Fibroblast of villous mesenchyme (primary cell): ENCODE data around the gene UBE2G2. TPM values are rescaled to one million over a fixed set of nuclear protein-coding genes. Genes with fewer than 3 reads are reported as not detected.

Source experiments
- DNase-seq: peaks from one replicate; pipeline ENCODE4 v3.0.0-alpha.2; 2010; ENCODE audit warnings: low read depth
- H3K4me3 ChIP-seq: 2 replicates; pipeline ENCODE4 v1.5.1; 2011; ENCODE audit warnings: low read depth, mild to moderate bottlenecking, low read length
- total RNA-seq: library from RNA; depleted of rRNA; stranded (reverse); fragments of >200 nt; gene quantifications from 2 replicates; pipeline ENCODE4 v1.2.3, GENCODE V29; 2012
- TF ChIP-seq, protein P1 (sequence below): IDR thresholded peaks from 2 replicates; pipeline ENCODE4 v1.5.1; 2012; ENCODE audit warnings: low read depth, mild to moderate bottlenecking, low read length; ENCODE audit not compliant: insufficient read depth

The UBE2G2 gene
- total RNA-seq, 1 donor, result 88.5 TPM

GRCh38 chr21:44735821-44736220, 65.8 kb downstream of the UBE2G2 start:
- DNase-seq, result no peak
- no peak overlapping the region for H3K4me3 ChIP-seq
- TF ChIP-seq, protein P1, sequence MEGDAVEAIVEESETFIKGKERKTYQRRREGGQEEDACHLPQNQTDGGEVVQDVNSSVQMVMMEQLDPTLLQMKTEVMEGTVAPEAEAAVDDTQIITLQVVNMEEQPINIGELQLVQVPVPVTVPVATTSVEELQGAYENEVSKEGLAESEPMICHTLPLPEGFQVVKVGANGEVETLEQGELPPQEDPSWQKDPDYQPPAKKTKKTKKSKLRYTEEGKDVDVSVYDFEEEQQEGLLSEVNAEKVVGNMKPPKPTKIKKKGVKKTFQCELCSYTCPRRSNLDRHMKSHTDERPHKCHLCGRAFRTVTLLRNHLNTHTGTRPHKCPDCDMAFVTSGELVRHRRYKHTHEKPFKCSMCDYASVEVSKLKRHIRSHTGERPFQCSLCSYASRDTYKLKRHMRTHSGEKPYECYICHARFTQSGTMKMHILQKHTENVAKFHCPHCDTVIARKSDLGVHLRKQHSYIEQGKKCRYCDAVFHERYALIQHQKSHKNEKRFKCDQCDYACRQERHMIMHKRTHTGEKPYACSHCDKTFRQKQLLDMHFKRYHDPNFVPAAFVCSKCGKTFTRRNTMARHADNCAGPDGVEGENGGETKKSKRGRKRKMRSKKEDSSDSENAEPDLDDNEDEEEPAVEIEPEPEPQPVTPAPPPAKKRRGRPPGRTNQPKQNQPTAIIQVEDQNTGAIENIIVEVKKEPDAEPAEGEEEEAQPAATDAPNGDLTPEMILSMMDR, result no peak

GRCh38 chr21:44734841-44735240, 66.8 kb downstream of the UBE2G2 start:
- no peak overlapping the region for H3K4me3 ChIP-seq
- DNase-seq, result no peak
- TF ChIP-seq, protein P1, result no peak

- TF ChIP-seq, protein P1, result no peak
- no peak overlapping the region for H3K4me3 ChIP-seq
- DNase-seq, result no peak
Observed at GRCh38 chr21:44734026-44734745, 67.4 kb downstream of the UBE2G2 start.

- H3K4me3 ChIP-seq, result no peak overlapping the region
- TF ChIP-seq, protein P1, result no peak
- no peak for DNase-seq
Observed at GRCh38 chr21:44732956-44733355, 68.7 kb downstream of the UBE2G2 start.

DNA sequence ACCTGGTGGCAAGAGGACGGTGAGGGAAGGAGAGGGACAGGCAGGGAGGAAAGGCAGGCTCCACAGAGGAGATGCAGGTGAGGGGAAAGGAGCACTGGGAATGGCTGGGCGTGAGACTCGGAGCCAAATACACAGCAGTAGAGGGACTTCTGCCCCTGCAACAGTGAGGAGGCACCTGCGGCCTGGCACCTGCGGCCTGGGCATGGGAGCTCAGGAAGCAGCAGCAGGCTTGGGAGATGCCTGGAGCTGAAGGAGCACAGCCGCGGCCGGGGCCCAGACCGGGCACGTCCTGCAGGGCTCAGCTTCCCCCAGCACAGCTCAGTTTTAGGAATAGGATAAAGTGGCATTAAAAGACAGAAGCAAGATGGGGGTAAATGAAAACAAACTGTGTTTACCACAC, 69.4 kb downstream of the UBE2G2 start:
- no peak overlapping the region for H3K4me3 ChIP-seq
- TF ChIP-seq, protein P1, result no peak
- no peak for DNase-seq

DNA sequence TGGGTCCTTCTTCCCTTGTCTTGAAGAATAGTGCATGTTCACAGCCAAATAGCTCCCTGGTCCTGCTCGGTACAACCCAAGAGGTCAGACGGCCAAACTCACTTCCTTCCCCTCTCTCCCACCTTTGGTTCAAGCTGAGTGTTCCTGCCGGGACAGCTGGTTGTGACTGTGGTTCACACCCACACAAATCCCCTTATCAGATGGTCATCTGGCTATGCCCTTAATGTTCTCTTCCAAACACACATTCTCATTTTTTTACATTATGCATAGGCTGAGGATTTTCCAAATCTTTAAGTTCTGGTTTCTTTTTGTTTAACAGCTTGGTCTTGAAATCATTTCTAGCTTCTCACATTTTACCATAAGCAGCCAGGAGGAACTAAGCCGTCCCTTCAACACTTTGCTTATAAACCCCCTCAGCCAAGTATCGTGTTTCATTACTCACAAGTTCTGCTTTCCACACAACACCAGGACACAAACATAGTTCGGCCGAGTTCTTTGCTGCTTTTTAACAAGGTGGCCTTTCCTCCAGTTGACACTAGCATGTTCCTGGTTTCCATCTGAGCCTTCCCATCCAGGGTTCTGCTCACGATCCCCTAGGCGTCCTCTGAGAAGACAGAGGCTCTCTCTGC, 70.6 kb downstream of the UBE2G2 start:
- TF ChIP-seq, protein P1, result no peak
- DNase-seq, result peak; percentile 19
- H3K4me3 ChIP-seq, result no peak overlapping the region

GRCh38 chr21:44730028-44730395, 71.6 kb downstream of the UBE2G2 start:
- no peak for DNase-seq
- TF ChIP-seq, protein P1, result no peak
- H3K4me3 ChIP-seq, result no peak overlapping the region
